HG03520 (cell line): ENCODE results near the gene C13orf46.

Source experiments
- ATAC-seq: cut with Tn5 transposase; IDR thresholded peaks from one replicate; pipeline ENCODE4 v1.9.1; 2021; ENCODE audit warnings: mild to moderate bottlenecking, moderate library complexity; ENCODE audit not compliant: unreplicated experiment

Gene C13orf46

DNA sequence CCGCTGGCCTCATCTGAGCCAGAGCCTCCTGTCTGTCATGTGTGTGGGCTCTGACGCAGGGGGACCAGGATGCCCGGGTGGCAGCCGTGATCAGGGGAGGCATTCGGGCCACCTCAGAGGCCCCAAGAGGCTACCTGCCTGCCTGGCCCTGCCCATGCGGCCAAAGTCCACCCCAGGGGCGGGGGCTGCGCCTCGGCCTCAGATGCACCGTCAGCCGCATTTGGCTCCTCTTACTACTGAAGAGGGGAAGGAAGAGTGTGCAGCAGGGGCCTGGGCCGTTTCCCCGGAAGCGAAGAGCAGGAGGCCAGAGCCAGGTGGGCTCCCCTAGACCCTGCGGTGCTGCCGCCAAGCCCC lies 34.0 kb downstream of the C13orf46 start:
- no peak for ATAC-seq

DNA sequence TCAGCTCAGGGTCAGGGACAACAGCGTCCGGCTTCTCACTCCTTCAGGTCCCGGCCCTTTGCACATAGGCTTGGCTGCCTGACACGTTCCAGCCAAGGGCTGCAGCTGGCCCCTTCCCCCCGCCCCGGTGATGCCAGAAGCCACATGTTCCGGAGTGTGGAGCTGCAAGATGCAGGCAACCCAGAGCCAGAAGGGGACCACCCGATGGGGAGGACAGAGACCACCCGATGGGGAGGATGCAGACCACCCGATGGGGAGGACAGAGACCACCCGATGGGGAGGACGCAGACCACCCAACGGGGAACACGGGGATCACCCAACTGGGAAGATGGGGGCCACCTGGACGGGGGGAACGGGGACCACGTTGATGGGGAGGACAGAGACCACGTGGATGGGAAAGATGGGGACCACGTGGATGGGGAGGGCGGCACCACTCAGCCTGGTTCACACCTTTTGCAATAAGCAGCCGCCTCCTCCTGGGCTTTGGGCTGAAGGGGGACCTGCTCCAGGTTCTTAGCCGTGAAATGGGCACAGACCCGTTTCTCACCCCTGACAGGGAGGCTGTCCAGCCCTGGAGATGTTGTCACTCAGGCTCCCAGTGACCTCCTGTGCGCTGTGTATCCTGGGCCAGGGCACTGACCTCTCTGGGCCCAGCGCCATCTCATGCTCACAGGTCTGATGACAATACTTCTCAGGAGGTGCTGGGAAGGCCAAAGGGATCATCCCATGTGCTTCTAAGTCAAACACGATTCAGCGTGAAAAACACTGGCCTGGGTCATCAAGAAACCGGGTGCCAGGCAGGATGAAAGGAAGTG lies 34.5 kb downstream of the C13orf46 start:
- ATAC-seq, result no peak

DNA sequence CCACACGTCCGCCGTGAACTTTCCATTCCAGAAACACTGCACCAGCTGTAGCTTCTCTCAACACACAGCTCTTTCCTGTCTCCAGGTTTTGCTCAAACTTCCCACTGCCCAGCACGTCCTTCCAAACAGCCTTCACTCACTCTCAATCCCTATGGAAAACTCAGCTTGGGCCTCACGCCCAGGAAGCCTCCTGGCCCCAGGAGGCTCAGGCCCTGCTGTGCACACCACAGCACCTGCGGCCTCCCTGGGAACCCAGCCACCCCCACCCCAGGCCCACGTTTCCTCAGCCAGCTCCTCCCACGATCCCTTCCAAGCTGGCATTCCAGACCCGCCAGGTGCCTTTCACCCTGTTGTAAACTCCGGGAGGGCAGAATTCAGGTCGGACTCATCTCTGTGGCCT lies 35.2 kb downstream of the C13orf46 start:
- ATAC-seq, result no peak

DNA sequence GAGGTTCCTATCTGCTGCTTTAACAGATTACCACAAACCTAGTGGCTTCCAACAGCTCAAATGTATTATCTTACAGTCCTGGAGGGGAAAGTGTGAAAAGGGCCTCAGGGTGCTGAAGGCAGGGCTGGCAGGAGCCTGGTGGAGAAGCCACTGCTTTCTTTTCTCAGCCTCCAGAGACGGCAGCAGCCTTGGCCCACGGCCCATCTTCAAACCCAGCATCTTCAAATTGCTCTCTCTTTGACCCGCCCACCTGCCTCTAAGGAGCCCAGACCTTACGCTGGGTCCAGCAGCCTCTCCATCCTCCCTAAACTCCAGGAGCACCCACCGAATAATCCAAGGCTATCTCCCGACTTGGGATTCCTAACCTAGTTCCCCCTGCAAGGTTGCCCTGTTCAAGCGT lies 35.6 kb downstream of the C13orf46 start:
- ATAC-seq, result no peak

DNA sequence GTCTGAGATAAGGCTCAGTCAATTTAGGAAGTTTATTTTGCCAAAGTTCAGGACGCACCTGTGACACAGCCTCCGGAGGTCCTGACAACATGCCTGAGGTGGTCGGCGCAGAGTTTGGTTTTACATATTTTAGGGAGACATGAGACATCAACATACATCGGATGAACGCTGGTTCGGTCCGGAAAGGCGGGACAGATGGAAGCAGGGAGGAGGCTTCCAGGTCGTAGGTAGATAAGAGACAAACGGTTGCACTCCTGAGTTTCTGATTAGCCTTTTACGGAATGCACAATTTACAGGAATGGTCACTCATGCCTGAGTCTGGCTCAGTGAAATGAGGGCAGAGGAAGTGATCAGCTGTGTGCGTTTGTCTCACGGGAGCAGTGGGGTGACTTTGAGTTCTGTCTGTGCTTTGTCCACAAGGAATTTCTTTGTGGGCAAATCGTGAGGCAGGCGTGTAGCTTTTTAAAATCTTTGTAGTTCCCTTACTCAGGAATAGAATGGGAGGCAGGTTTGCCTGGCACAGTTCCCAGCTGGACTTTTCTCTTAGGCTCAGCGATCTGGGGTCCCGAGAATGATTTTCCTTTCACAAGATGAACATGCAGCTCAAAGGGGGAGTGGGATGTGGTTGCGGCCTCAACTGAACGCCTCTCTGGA lies 36.2 kb downstream of the C13orf46 start:
- ATAC-seq, result no peak

DNA sequence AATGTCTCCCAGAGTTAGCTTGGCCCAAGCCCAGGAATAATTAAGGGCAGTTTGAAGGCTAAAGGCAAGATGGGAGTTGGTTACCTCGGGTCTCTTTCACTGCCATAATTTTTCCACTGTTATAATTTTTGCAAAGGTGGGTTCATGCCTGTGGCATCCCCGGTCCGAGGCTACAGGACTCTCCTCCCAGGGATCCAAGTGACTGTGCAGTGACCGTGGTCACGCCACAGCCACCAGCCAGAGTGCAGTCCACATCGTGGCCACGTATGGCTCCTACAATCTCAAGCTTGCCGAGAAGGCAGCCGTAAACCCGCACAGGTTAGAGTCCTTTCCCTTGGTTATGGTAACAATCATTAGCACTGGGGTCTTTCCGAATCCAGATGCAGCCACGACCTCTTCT lies 36.8 kb downstream of the C13orf46 start:
- ATAC-seq, result no peak

DNA sequence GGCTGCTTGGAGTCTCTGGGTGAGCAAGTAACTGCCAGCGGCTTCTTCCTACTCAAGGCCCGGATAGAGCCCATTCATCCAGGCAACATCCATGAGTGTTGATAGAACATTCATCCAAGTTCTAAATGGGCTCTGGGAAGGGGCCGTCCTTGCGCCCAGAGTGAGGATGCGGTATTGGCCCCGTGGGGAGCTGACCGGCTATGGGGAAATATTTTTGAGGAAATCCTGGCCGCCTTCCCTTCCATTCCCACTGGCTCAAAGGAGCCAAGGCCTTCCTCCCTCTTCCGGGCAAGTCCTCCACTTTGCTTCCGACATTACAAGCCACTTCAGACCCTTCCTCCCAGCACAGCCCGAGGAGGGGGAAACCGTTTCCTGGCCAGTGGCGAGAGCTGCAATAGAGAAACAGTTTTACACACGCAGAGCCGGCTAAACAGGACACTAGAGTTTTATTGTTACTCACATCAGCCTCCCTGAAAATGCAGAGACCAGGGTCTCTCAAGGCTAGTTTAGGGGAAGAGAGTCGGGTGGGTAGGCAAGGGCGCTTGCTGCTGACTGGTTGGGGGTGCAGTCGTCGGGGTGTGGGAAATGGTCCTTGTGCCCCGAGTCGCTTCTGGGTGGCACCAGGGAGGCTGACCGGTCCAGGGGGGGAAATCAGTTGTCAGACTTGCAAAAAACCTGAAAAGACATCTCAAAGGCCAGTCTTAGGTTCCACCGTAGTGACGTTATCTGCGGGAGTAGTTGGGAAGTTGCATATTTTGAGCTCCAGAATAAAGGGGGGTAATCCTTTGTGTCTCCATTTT lies 37.5 kb downstream of the C13orf46 start:
- ATAC-seq, result no peak

DNA sequence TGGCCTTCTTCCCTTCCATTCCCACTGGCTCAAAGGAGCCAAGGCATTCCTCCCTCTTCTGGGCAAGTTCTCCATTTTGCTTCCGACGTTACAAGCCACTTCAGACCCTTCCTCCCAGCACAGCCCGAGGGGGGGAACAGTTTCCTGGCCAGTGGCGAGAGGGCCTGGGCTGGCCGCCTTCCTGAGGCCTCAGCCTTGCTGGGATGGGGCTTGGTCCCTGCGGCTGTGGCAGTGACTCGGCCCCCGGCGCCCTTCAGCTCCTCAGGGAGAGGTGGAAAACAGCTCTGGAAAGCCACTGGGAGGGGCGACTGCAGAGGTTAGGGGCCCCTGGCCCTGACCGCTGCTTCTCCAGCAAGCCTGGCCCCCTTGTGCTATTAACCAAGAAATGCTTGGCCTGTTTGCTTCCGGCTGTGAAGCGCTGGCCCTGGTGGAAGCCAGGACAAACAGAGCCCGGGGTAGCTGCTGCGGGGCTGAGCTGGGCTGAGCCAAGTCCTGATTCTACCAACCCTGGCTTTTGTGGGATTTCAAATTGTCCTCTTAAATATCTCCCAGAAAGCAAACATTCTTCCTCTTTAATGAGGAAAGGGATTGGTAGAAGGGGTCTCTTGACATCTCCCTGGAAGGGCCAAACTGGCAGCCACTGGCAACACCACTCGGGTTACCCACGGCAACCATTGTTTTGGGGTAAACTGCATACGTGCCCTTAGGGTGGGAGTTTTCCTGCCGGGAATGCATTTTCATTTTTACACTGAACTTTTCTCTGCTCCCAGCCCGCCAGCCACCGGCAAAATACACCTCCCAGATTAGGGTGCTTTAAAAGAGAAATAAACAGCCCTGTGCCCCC lies 38.7 kb downstream of the C13orf46 start:
- no peak for ATAC-seq

DNA sequence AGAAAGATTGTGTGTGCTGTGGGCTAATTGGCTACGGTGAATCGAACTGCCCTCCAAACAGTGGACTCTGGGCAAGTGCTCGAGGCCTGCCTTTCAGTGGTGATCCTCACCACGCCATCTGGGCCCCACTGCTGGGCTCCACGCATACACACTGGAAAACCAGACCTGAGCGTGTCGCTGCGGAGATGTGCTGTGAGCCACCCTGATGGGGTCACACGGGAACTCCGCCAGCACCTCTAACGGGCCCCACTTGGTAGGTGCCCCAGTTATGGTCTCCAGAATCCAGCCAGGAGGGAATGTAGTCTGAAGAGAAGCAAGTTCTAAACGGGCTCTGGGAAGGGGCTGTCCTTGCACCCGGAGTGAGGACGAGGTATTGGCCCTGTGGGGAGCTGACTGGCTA lies 39.3 kb downstream of the C13orf46 start:
- ATAC-seq, result no peak

DNA sequence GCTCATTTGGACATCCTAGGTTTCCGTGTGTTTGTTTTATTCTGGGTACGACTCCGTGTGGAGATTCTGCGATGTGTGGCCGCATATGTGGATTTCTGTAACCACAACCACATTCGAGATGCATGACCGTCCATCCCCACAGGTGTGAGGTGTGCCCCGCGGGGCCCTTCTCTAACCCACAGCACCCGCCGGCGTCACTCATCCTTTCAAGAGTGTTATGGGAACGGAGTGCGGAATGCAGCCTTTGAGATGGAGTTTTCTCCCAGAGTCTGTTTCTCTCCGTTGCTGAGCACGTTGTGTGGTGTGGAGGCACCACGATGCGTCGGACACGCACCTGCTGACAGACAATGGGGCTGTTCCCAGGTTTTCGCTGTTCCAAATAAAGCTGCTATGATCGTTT lies 40.0 kb downstream of the C13orf46 start:
- ATAC-seq, result no peak

DNA sequence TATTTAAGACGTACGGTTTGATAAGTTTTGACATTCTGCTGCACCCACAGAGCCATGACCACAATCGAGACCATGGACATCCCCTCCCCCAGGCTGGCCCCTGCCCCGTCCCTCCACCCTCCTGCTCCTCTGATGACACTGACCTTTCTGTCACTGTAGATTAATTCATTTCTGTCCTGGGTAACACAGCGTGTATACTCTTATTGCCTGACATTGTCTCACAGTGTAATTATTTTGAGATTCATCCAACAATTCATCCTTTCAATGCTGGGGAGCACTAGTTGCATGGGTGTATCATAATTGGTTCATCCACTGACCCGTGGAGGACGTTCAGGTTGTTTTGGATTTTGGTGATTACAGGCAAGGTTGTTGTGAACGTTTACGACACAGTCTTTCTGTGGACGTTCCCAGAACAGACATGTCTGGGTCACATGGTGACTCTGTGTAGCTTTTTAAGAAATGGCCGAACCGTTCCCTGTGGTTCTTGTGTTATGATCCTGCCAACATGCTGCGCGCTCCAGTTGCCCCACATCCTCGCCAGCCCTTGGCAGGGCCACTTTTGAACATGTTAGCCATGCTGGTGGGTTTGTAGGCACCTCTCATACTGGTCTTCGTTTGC lies 41.9 kb downstream of the C13orf46 start:
- no peak for ATAC-seq

DNA sequence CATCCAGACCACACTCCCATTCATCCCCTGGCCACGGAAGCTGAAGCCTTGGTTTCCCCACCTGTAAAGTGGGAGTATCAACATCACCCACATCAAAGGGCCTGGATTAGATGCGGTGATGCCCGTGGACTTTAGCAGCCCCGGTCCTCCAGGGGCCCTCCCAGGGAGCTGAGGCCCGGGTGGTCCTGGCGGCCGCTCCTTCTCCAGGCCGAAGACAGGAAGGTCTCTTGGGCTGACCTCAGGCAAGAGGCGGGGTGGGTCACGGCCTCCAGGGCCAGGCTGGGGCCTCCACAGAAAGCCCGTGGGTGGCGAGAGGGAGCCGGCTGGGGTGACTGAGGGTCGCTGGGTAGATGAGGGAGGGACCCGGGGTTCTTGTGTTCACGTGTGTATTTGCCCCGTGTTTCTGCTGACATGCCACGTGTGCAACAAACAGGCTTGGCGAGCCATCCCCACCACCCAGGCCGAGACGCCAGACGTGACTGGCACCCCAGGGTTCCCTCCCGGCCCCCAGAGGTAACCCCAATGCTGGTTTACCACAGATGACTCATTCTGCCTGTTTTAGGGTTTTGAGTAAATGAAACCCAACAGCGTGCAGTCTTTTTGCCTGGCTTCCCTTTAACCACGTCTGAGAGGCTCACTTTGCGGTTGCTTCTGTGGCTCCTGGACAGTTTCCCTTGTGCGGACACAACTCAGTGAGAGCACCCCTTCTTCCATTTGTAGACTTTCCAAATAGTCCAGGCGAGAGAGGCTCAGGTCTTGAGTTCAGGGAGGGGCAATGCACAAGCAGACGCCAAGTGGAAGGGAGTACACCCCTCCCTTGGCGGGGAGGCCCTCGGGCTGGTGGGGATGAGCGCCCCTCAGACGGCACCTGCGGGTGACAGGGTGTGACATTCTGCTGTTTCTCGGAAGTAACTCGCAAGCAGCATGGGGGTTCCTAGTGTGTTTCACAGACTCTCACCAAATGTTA lies 42.9 kb downstream of the C13orf46 start:
- ATAC-seq, result no peak

DNA sequence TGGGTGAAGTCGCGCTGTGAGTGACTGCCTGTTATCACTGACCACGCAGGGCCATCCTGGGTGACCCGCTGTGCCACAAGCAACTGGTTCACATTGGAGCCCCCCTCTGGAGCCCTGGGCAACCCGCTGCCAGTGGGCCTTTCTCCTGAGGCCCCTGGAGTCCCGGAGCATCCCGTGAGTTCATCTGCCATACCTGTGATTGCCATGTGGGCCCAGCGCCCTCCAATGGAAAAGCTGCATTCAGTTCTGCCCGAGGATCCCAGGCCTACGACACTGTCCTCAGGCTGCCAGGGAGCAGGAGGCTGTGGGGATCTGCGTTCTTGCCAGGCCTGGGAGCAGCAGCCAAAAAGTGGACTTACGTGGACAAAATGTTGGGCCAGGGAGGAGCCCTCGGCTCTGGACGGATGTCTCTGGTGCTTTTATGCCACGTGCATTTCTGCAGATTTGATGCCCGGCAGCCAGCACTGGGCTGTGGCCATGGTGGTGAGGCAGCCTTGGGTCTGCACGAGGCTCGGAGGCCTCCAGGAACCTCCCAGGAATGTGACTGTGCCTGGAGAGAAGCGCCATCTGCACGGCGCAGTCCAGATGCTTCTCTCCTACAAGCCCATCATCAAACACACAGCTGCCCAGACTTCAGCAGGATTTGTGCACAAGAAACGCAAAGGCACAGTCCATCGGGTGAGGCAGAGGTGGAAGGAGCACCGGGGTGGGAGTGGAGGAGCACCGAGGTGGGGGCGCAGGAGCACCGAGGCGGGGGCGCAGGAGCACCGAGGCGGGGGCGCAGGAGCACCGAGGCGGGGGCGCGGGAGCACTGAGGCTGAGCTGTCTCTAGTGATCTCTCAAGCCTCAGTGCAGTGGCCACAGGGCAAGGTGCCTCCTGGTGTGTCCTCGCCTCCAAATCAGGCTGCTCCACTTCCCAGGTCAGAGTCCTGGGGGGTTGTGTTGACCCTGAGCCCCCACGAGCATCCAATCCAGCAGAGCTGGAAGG lies 44.0 kb downstream of the C13orf46 start:
- ATAC-seq, result no peak

DNA sequence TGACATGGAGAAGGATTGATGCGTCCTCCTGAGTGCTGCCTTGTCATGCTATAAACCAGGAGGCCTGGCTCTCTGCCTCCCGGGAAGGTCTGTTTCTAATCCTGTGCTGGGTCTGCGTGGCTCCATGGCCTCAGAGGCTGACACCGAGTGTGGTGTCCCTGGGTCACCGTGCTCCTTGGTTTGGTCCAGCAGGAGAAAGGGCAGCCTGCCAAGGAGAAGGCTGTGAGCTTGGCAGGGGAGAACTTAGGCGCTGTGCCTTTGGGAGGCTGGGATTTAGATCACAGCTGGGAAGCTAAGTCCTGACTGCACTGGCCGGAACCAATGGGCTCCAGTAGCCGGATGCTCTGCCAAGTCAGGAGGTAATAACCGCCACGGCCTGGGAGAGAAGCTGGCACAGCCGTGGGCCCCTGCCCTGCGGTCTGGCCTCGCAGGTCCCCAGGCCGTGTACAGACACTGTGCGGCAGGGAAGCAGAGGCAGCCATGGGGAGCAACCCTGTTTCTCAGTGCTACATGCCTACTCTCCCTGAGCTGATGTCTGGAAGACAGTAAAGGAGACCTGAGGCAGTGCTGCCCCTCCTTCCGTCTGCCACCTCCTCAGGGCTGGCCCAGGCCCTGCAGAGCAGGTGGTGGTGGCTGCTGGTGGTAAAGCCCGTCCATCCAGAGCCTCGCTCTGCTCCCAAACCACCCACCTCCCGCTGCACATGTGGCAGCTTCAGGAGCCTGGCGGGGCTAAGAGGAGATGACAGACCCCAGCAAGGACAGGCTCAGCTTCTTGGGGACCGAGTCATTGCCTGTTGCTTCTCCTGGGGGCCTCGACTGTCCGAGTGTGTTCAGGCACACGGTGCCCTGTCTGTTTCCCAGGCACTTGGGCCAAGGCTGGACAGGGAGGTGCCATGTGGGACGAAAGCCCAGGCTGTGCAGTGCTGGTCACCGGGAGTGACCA lies 44.9 kb downstream of the C13orf46 start:
- ATAC-seq, result no peak

DNA sequence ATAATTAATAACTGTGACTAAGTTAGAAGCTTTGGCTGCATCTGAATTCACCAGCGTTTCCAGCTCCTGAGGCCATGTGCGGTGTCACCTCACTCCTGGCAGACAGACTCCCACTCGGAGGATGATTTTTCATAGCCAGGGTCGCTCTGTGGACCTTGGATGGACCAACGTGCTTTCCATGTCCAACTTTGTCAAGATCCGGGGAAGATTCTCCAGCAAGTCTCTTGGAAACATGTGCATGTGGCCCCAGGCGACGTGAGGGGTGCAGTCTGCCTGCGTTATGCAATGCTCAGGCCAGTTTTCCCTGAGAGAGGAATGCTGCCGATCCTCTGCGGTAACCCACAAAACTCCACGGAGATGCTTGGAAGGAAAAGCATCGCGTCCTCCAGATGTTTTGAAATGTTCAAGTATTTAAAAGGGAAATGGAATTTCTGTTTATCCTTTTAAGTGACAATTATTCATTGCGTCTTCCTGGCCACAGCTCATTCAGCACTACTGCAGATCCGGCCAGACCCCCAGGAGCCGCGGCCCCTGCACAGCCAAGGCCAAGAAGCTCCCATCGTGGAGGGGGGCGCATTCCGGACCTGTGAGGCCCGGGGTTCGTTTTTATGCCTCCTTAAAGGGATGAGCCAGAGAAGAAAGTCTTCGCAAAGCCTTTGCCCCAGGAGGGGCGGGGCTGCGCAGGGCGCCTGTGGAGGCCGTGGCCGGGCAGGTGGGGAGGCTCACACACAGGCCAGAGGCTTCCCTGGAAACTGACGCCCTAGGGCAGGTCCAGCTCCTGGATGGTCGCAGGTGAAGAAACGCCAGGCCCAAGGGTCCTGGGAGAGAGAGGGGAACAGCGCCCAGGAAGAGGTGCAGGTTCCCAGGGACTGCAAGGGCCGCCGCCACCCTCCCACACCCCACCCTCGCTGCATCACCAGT lies 46.0 kb downstream of the C13orf46 start:
- ATAC-seq, result no peak
